HepG2 (cell line): Measurements from ENCODE around the gene BTRC. TPM values are rescaled to one million over a fixed set of nuclear protein-coding genes. Genes with fewer than 3 reads are reported as not detected.

Source experiments
- ATAC-seq: fragments of 200-7000 bp; cut with Tn5 transposase; 3 replicates; pipeline ENCODE4 v1.9.1; 2020; ENCODE audit warnings: mild to moderate bottlenecking, moderate library complexity
- BruUV-seq: library from RNA; stranded (reverse); fragments of 400-500 nt; replicated peaks from 2 replicates; lab custom pipeline; 2021; lab: Mats Ljungman, UMichigan
- CTCF ChIA-PET: fragments of 300-600 bp; formaldehyde crosslinking; extraction: SDS; loops from one replicate; lab custom pipeline; 2021; ENCODE audit warnings: low total read pairs, inconsistent platforms, low intra/inter-chr PET ratio; lab: Yijun Ruan, JAX
- POLR2A ChIA-PET: fragments of 350-600 bp; sonication (Branson Sonifier 250); formaldehyde crosslinking; loops from one replicate; lab custom pipeline; 2020; ENCODE audit warnings: antibody characterized with exemption, inconsistent platforms; lab: Yijun Ruan, JAX
- DNase-seq: peaks from one replicate; pipeline ENCODE4 v3.0.0-alpha.2; 2015; ENCODE audit warnings: low spot score
- FAIRE-seq: peaks from 3 replicates; lab custom pipeline; 2011; peaks lifted over from hg19 to GRCh38; lab: Jason Lieb, UNC
- H2AFZ ChIP-seq: one replicate; pipeline ENCODE4 v1.6.1; 2011; ENCODE audit warnings: low read length, inconsistent platforms
- H3K27ac ChIP-seq: fragments of 300-600 bp; 3 replicates; pipeline ENCODE4 v1.8.0; 2011; ENCODE audit warnings: mixed run types, mild to moderate bottlenecking, mixed read lengths, low read length, inconsistent platforms; ENCODE audit not compliant: insufficient read depth; ENCODE audit errors: extremely low read length
- H3K27me3 ChIP-seq, 2 experiments: fragments of 200-600 bp in 1 of 2; 2 replicates in 1 of 2; 3 replicates in 1 of 2; pipeline versions ENCODE4 v1.6.0 to v1.8.0; 2011; ENCODE audit warnings: low read length in 2 of 2, mild to moderate bottlenecking in 2 of 2, moderate library complexity in 2 of 2, inconsistent platforms in 1 of 2; ENCODE audit not compliant: insufficient read depth in 2 of 2, control insufficient read depth in 1 of 2
- H3K36me3 ChIP-seq, 2 experiments: fragments of 200-600 bp in 1 of 2; replicated peaks in 1 of 2; 2 replicates in 1 of 2; 3 replicates in 1 of 2; pipeline versions ENCODE4 v1.5.1 to v1.8.0; 2011; ENCODE audit warnings: low read length in 2 of 2, inconsistent platforms in 1 of 2; ENCODE audit not compliant: insufficient read depth in 2 of 2, control insufficient read depth in 1 of 2
- H3K4me1 ChIP-seq: 2 replicates; pipeline ENCODE4 v1.5.1; 2012; ENCODE audit warnings: low read length, inconsistent platforms; ENCODE audit not compliant: insufficient read depth
- H3K4me2 ChIP-seq: 2 replicates; pipeline ENCODE4 v1.6.0; 2011; ENCODE audit warnings: low read depth, low read length, inconsistent platforms
- H3K4me3 ChIP-seq, 3 experiments: fragments of 200-600 bp in 1 of 3; sonication (generic), shearing (Covaris generic) in 1 of 3; replicated peaks in 1 of 3; 2 replicates each; pipeline ENCODE4 v1.5.1; 2011 to 2016; ENCODE audit warnings: low read length in 3 of 3, inconsistent platforms in 2 of 3, low read depth in 2 of 3, mild to moderate bottlenecking in 2 of 3, control low read depth in 1 of 3, mixed read lengths in 1 of 3; ENCODE audit not compliant: insufficient read depth in 1 of 3
- H3K79me2 ChIP-seq: one replicate; pipeline ENCODE4 v1.6.1; 2011; ENCODE audit warnings: low read length, inconsistent platforms; ENCODE audit not compliant: insufficient read depth
- H3K9ac ChIP-seq: 2 replicates; pipeline ENCODE4 v1.6.0; 2011; ENCODE audit warnings: mild to moderate bottlenecking, low read depth, low read length, inconsistent platforms; ENCODE audit not compliant: insufficient read depth
- H3K9me3 ChIP-seq: 2 replicates; pipeline ENCODE4 v1.5.1; 2012; ENCODE audit warnings: mild to moderate bottlenecking, low read length
- H4K20me1 ChIP-seq: 2 replicates; pipeline ENCODE4 v1.6.0; 2011; ENCODE audit warnings: inconsistent platforms, mild to moderate bottlenecking, low read length, moderate library complexity; ENCODE audit not compliant: insufficient read depth
- HMG20B ChIP-seq: conservative IDR thresholded peaks from 2 replicates; pipeline ENCODE4 v1.6.1; 2016; ENCODE audit warnings: missing genetic modification reagents, missing compliant biosample characterization
- MAFF ChIP-seq: IDR thresholded peaks from 2 replicates; pipeline ENCODE4 v1.6.1; 2011; ENCODE audit warnings: low read depth, low read length, improper control_type of control experiment
- MAFK ChIP-seq, 2 experiments: IDR thresholded peaks in 1 of 2; conservative IDR thresholded peaks in 1 of 2; 2 replicates each; pipeline ENCODE4 v1.6.1; 2011; ENCODE audit warnings: improper control_type of control experiment in 2 of 2, low read length in 2 of 2
- MBNL3 ChIP-seq: fragments of 250-450 bp; sonication (Bioruptor Pico); conservative IDR thresholded peaks from 2 replicates; pipeline ENCODE4 v1.8.0; 2022; ENCODE audit warnings: mild to moderate bottlenecking, inconsistent platforms
- NCOA5 ChIP-seq: sonication (generic); formaldehyde crosslinking; IDR thresholded peaks from 2 replicates; pipeline ENCODE4 v1.4.0; 2020; ENCODE audit warnings: missing genetic modification reagents
- NFYB ChIP-seq: sonication (generic); formaldehyde crosslinking; IDR thresholded peaks from 2 replicates; pipeline ENCODE4 v1.4.0; 2020; ENCODE audit warnings: missing genetic modification reagents
- SMAD9 ChIP-seq: sonication (generic); formaldehyde crosslinking; IDR thresholded peaks from 2 replicates; pipeline ENCODE4 v1.5.1; 2020; ENCODE audit warnings: mild to moderate bottlenecking, missing genetic modification reagents
- ZBTB46 ChIP-seq: sonication (generic); formaldehyde crosslinking; IDR thresholded peaks from 2 replicates; pipeline ENCODE4 v1.4.0; 2020; ENCODE audit warnings: mild to moderate bottlenecking, missing genetic modification reagents, borderline replicate concordance
- ZNF496 ChIP-seq: sonication (generic); formaldehyde crosslinking; IDR thresholded peaks from 2 replicates; pipeline ENCODE4 v1.8.1; 2023; ENCODE audit warnings: mild to moderate bottlenecking, moderate library complexity, missing genetic modification reagents; ENCODE audit not compliant: insufficient replicate concordance
- ZNF513 ChIP-seq: sonication (generic); formaldehyde crosslinking; conservative IDR thresholded peaks from 2 replicates; pipeline ENCODE4 v1.5.0; 2020; ENCODE audit warnings: missing genetic modification reagents
- ZNF740 ChIP-seq: sonication (generic); formaldehyde crosslinking; IDR thresholded peaks from 2 replicates; pipeline ENCODE4 v1.4.0; 2020; ENCODE audit warnings: missing genetic modification reagents
- ZNF788 ChIP-seq: sonication (generic); formaldehyde crosslinking; IDR thresholded peaks from 2 replicates; pipeline ENCODE4 v1.5.0; 2020; ENCODE audit warnings: mild to moderate bottlenecking, missing genetic modification reagents, borderline replicate concordance
- WGBS: methylation state at CpG from one replicate; pipeline ENCODE4 v1.1.6; 2017; ENCODE audit warnings: low lambda C conversion rate; 5-methylcytosine and 5-hydroxymethylcytosine counted together
- in situ Hi-C: cut with HindIII; loops from 2 replicates; pipeline ENCODE4 v1.10.0; 2017; ENCODE audit warnings: low pct_unique_long_range_greater_than_20kb; ENCODE audit not compliant: extremely low pct_ligation_motif_present
- intact Hi-C: fragments of 100-400 bp; cut with micrococcal nuclease; formaldehyde crosslinking; loops from one replicate; pipeline ENCODE4 v1.10.0; 2022; ENCODE audit not compliant: unreplicated experiment
- polyA plus RNA-seq, 8 experiments: library from polyadenylated mRNA; depleted of rRNA in 3 of 8; stranded (reverse) in 7 of 8; unstranded in 1 of 8; fragments of >200 nt; fragmentation: Illumina TruSeq in 4 of 8; extraction: Trizol in 4 of 8; gene quantifications; 2 replicates each; pipeline versions ENCODE4 v1.2.1 to v1.2.3, GENCODE V29; 2011 to 2016; ENCODE audit warnings: low read depth in 4 of 8, missing spikeins in 1 of 8, mixed read lengths in 1 of 8; ENCODE audit not compliant: insufficient read depth in 1 of 8
- total RNA-seq, 5 experiments: library from RNA; depleted of rRNA; stranded (reverse); fragments of >200 nt; fragmentation: Illumina TruSeq; extraction: Trizol; gene quantifications; 2 replicates each; pipeline ENCODE4 v1.2.3, GENCODE V29; 2016; ENCODE audit warnings: low read depth in 1 of 5
- TF ChIP-seq, protein P1 (sequence below), 2 experiments: fragments of 450-650 bp in 1 of 2; sonication (generic) in 1 of 2; formaldehyde crosslinking; IDR thresholded peaks; 2 replicates each; pipeline versions ENCODE4 v1.5.0 to v1.8.0; 2020 to 2022; ENCODE audit warnings: mild to moderate bottlenecking in 1 of 2, missing genetic modification reagents in 1 of 2

The BTRC gene
- total and polyA plus RNA-seq, 2 of the 13 experiments (the other 11 are each of a cell fraction or from before 2014, with no cell fraction given) = 12.0 to 14.4 TPM

- ChIA-PET POLR2A (no interaction called here), CTCF (no interaction called here)
- Histone ChIP-seq H3K9ac (no peak overlapping the region), H3K36me3 (no peaks in the 10 kb centered on the region), H3K9me3 (no peaks in the 10 kb centered on the region), H3K79me2 (no peaks in the 10 kb centered on the region), H3K27me3 (no peaks in the 10 kb centered on the region), H3K4me3 (no peak overlapping the region), H2AFZ (no peak overlapping the region), H3K27ac (no peak overlapping the region), H4K20me1 (no peaks in the 10 kb centered on the region), H3K4me2 (no peak overlapping the region), H3K4me1 (no peaks in the 10 kb centered on the region)
- TF ChIP-seq ZNF740 (CRISPR knock-in tag) = no peak
- peak; percentile 61 for TF ChIP-seq MAFF
- peak; percentile 50 to 61; a peak in 3 of 4 replicates for TF ChIP-seq MAFK (conservative IDR thresholded peaks at IDR 0.05 in 1 of 2, IDR thresholded peaks at IDR 0.05 in 1 of 2; ENCODE audit: low read length in 2 of 2)
- no peak for TF ChIP-seq NCOA5 (CRISPR knock-in tag)
- no peak for FAIRE-seq
- no TSS peak for BruUV-seq
- intact Hi-C loops (no loop called here), in situ Hi-C loops (no loop called here)
- DNase-seq = no peak
- no peak for ATAC-seq
- 96% methylated on average over 11 of the region's 11 CpGs for WGBS
Observed at GRCh38 chr10:101506829-101507661, 153.1 kb downstream of the BTRC start.

DNA sequence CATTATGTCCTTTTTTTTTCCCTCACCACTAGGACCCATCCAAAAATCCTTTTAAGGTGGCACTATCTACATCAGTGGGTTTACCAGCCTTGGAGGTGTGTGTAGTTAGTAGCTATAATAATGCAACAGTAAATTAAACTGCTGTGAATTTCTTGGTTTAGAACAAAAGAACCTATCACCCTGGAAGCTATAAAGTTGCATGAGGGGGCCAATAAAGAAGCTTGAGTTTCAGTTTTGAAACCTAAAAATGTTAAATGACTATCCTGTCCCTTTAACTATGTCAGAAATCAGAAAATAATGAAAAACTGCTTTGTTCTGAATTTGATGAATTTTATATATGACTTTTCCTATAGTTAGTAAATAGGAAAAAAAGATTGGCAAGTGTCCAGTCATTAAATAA is 153.9 kb downstream of the BTRC start:
- H2AFZ ChIP-seq = no peak overlapping the region
- no peak for FAIRE-seq
- no TSS peak for BruUV-seq
- H3K9me3 ChIP-seq = no peaks in the 10 kb centered on the region
- no peaks in the 10 kb centered on the region for H3K36me3 ChIP-seq
- H4K20me1 ChIP-seq = no peaks in the 10 kb centered on the region
- in situ Hi-C loops (no loop called here), intact Hi-C loops (no loop called here)
- H3K79me2 ChIP-seq = no peaks in the 10 kb centered on the region
- no peak for DNase-seq
- no peak for ATAC-seq
- no peaks in the 10 kb centered on the region for H3K27me3 ChIP-seq
- POLR2A ChIA-PET = no interaction called here
- H3K27ac ChIP-seq = no peak overlapping the region
- no peaks in the 10 kb centered on the region for H3K4me1 ChIP-seq
- no peak overlapping the region for H3K9ac ChIP-seq
- H3K4me2 ChIP-seq = no peak overlapping the region
- CTCF ChIA-PET = no interaction called here
- no peak overlapping the region for H3K4me3 ChIP-seq
- no peak for TF ChIP-seq ZNF788 (CRISPR knock-in tag)
- no peak for TF ChIP-seq ZBTB46 (CRISPR knock-in tag)
- TF ChIP-seq MBNL3 (CRISPR knock-in tag) = no peak
- TF ChIP-seq NFYB = no peak
- no peak for TF ChIP-seq ZNF513 (CRISPR knock-in tag)
- TF ChIP-seq HMG20B = no peak
- TF ChIP-seq, protein P1, sequence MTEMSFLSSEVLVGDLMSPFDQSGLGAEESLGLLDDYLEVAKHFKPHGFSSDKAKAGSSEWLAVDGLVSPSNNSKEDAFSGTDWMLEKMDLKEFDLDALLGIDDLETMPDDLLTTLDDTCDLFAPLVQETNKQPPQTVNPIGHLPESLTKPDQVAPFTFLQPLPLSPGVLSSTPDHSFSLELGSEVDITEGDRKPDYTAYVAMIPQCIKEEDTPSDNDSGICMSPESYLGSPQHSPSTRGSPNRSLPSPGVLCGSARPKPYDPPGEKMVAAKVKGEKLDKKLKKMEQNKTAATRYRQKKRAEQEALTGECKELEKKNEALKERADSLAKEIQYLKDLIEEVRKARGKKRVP (CRISPR knock-in tag; IDR thresholded peaks at IDR 0.05) = no peak
- TF ChIP-seq SMAD9 (CRISPR knock-in tag) = no peak
- no peak for TF ChIP-seq ZNF496 (CRISPR knock-in tag)
